ENCODE results near the gene TRIO. TPM values are rescaled to one million over a fixed set of nuclear protein-coding genes. Genes with fewer than 3 reads are reported as not detected.

The TRIO gene
- total and polyA plus RNA-seq, 4 experiments from 2014 or later: 0.09 to 11.5 (median 9.7) TPM; not detected in 1

DNA sequence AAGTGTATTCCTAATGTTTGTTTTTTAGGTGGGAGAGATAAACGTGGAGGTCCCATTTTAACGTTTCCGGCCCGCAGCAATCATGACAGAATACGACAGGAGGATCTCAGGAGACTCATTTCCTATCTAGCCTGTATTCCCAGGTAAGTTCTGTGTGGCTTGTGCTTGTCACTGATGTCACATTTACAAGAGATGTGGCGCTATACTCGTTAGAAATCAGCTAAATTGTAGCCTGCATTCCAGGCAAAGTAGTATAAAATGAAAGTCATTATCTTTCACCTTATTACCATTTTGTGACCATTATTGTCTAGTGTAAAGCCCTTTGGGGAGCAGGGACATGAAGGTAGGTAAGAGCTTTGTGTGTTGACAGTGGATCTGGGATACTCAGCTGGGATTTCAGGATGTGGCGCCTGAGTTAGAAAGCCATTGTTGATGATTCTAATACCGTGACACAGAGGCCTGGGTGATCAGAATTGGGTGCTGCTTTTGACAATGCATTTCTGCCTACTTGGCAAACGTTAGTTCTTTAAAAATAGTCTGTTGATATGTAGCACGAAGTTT is 137.2 kb downstream of the TRIO start:
- intact Hi-C loops (cut with micrococcal nuclease): no loop called here
- no peak for DNase-seq
- peaks cover 9 to 11% of the 10 kb centered on the region in 2 donors for H3K27me3 Mint-ChIP-seq
- no peaks in the 10 kb centered on the region for H3K36me3 ChIP-seq (ENCODE audit: insufficient read depth, low read length)
- no peaks in the 10 kb centered on the region for H3K27me3 ChIP-seq (ENCODE audit: insufficient read depth, low read length)
- peaks cover 0 to 4% (median 2%) of the 10 kb centered on the region in 4 donors for H3K4me1 Mint-ChIP-seq
- no peaks in the 10 kb centered on the region for H3K9me3 Mint-ChIP-seq
- no peak overlapping the region for H3K27ac Mint-ChIP-seq
- H3K27ac ChIP-seq (ENCODE audit: low read depth, low read length): no peak overlapping the region
- no peak overlapping the region for H3K4me3 ChIP-seq (ENCODE audit: low read length in 2 of 2)
- no peaks in the 10 kb centered on the region for H3K9me3 ChIP-seq (ENCODE audit: control insufficient read depth in 1 of 2, low read length in 2 of 2)
- ChIA-PET POLR2A (ENCODE audit: partially characterized antibody) (no interaction called here), CTCF (ENCODE audit: partially characterized antibody) (interaction anchor here (1.0 kb wide), 1 partner anchor 10 kb away, joined by 5 read pairs; no protein-coding TSS in a partner anchor)
- H3K36me3 Mint-ChIP-seq: no peaks in the 10 kb centered on the region
- H3K4me1 ChIP-seq (ENCODE audit: insufficient read depth, low read length): no peaks in the 10 kb centered on the region
- no peak overlapping the region for H3K4me3 Mint-ChIP-seq

DNA sequence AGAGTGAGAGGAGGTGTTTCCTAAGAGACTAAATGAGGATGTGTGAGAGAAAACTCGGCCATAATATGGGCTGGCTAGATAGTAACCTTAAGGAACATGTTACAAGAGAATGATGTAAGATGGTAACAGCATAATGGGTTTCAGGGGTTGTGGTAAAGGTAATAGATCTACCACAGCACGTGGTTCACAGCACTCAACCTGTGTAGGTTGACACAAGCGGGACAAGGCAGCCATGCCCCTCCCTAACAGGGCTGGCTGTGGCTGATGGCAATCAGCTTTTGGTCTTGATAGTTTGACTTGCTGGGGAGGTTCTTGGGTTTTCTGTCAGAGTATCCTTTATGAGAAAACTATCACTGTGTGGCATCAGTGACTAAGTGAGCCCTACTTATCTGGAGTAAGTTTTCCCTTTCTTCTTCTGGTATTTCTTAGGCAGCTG is 138.6 kb downstream of the TRIO start:
- CTCF ChIA-PET (ENCODE audit: partially characterized antibody): no interaction called here
- POLR2A ChIA-PET (ENCODE audit: partially characterized antibody): no interaction called here
- Mint-ChIP-seq H3K27ac (no peak overlapping the region), H3K27me3 (peaks cover 7 to 8% of the 10 kb centered on the region in 2 donors), H3K4me3 (no peak overlapping the region), H3K36me3 (no peaks in the 10 kb centered on the region), H3K4me1 (peaks cover 0 to 4% (median 2%) of the 10 kb centered on the region in 4 donors), H3K9me3 (no peaks in the 10 kb centered on the region)
- H3K4me3 ChIP-seq (ENCODE audit: low read length in 2 of 2): no peak overlapping the region
- H3K27me3 ChIP-seq (ENCODE audit: insufficient read depth, low read length): no peaks in the 10 kb centered on the region
- no peaks in the 10 kb centered on the region for H3K4me1 ChIP-seq (ENCODE audit: insufficient read depth, low read length)
- no peaks in the 10 kb centered on the region for H3K9me3 ChIP-seq (ENCODE audit: control insufficient read depth in 1 of 2, low read length in 2 of 2)
- no peak overlapping the region for H3K27ac ChIP-seq (ENCODE audit: low read depth, low read length)
- H3K36me3 ChIP-seq (ENCODE audit: insufficient read depth, low read length): no peaks in the 10 kb centered on the region
- intact Hi-C loops (cut with micrococcal nuclease): no loop called here
- no peak for DNase-seq

DNA sequence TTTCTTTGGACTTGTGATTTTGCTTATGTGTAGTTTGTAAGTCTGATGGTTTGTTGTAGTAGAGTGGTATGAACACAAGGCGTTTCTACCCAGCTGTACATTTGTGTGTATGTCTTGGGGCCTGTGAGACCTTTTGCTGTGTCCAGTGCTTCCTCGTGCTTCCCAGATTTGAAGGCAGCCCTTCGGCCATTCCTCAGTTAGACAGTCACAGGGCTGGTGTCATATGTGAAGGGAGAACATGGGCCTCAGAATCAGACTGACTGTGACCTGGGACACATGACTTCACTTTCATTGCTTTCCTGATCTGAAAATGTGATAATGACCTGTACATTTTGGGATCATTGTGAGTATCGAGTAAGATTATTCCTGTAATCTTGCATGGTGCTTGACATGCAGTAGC is 140.0 kb downstream of the TRIO start:
- no peaks in the 10 kb centered on the region for H3K4me1 ChIP-seq (ENCODE audit: insufficient read depth, low read length)
- no peaks in the 10 kb centered on the region for H3K9me3 ChIP-seq (ENCODE audit: control insufficient read depth in 1 of 2, low read length in 2 of 2)
- CTCF ChIA-PET (ENCODE audit: partially characterized antibody): no interaction called here
- intact Hi-C loops (cut with micrococcal nuclease): no loop called here
- H3K36me3 ChIP-seq (ENCODE audit: insufficient read depth, low read length): no peaks in the 10 kb centered on the region
- H3K4me3 ChIP-seq (ENCODE audit: low read length in 2 of 2): no peak overlapping the region
- Mint-ChIP-seq H3K9me3 (no peaks in the 10 kb centered on the region), H3K36me3 (no peaks in the 10 kb centered on the region), H3K27me3 (peaks cover 7 to 9% of the 10 kb centered on the region in 2 donors), H3K4me3 (no peak overlapping the region), H3K27ac (no peak overlapping the region), H3K4me1 (no peaks in the 10 kb centered on the region)
- POLR2A ChIA-PET (ENCODE audit: partially characterized antibody): no interaction called here
- H3K27ac ChIP-seq (ENCODE audit: low read depth, low read length): no peak overlapping the region
- no peak for DNase-seq
- H3K27me3 ChIP-seq (ENCODE audit: insufficient read depth, low read length): no peaks in the 10 kb centered on the region

DNA sequence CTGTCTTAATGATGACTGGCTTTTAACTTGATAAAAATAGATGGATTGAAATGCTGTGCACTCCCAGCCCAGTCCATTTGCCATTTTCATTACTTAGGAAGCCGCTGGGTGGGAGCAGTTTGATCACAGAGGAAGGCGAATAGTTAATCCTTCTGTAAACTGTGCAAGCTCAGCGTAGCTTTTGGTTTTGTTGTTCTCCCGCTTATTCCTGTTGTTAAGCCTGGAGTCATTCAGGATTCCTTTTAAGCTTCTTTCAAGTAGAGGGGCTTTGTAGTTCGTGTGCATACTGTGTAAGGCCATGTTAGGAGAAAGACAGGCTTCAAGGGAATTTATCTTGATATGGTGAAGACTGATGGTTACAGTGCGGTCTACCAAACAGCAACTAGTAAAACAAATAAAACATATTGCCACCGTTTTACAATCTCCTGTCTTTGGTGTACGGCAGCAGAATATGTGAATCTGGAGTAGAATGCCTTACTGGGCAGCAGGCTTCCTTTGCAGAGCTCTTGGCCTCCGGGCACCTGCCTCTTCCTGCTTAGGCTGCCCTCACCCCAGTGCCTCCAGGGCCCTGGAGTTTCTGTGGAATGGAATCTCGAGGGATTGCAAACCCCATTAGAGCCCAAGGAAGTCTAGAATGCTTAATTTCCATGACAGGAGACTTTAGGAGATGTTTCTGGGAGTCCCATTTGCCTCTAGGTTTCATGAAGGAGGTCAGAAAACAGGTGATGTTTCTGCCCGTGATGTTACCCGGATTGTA is 141.4 kb downstream of the TRIO start:
- H3K4me3 Mint-ChIP-seq: no peak overlapping the region
- H3K9me3 Mint-ChIP-seq: no peaks in the 10 kb centered on the region
- no peaks in the 10 kb centered on the region for H3K4me1 Mint-ChIP-seq
- CTCF ChIA-PET (ENCODE audit: partially characterized antibody): no interaction called here
- H3K36me3 ChIP-seq (ENCODE audit: insufficient read depth, low read length): no peaks in the 10 kb centered on the region
- no peaks in the 10 kb centered on the region for H3K36me3 Mint-ChIP-seq
- POLR2A ChIA-PET (ENCODE audit: partially characterized antibody): no interaction called here
- H3K27me3 Mint-ChIP-seq: peaks cover 5 to 8% of the 10 kb centered on the region in 2 donors
- H3K9me3 ChIP-seq (ENCODE audit: control insufficient read depth in 1 of 2, low read length in 2 of 2): no peaks in the 10 kb centered on the region
- no peak overlapping the region for H3K4me3 ChIP-seq (ENCODE audit: low read length in 2 of 2)
- H3K4me1 ChIP-seq (ENCODE audit: insufficient read depth, low read length): no peaks in the 10 kb centered on the region
- no peak overlapping the region for H3K27ac Mint-ChIP-seq
- no peaks in the 10 kb centered on the region for H3K27me3 ChIP-seq (ENCODE audit: insufficient read depth, low read length)
- DNase-seq: no peak
- H3K27ac ChIP-seq (ENCODE audit: low read depth, low read length): no peak overlapping the region
- intact Hi-C loops (cut with micrococcal nuclease): no loop called here

DNA sequence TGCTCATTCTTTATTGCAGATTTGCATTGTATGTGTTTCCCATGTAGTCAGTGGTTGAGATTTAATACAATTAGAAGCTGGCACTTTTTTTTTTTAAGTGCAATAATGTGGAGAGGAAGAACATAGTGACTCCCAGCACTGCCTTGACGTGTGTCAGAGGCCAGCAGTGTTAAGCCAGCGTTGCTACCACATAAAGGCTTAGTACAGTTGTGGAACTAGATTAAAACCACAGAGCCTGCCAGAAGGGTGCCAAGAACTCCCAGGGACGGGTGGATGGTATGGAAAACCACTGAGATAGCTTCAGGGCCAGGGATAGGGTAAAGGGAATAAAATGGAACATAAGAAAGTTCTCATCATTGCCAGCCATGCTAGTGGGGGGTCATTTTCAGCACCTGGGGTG is 142.9 kb downstream of the TRIO start:
- Mint-ChIP-seq H3K9me3 (peaks cover 0 to under 1% (median 0%) of the 10 kb centered on the region in 8 donors), H3K27ac (peak overlapping the region in 1 of 7 donors; percentile 3), H3K36me3 (no peaks in the 10 kb centered on the region), H3K27me3 (peaks cover 5 to 8% of the 10 kb centered on the region in 2 donors), H3K4me1 (no peaks in the 10 kb centered on the region), H3K4me3 (no peak overlapping the region)
- Histone ChIP-seq H3K4me1 (ENCODE audit: insufficient read depth, low read length) (no peaks in the 10 kb centered on the region), H3K36me3 (ENCODE audit: insufficient read depth, low read length) (no peaks in the 10 kb centered on the region), H3K27ac (ENCODE audit: low read depth, low read length) (no peak overlapping the region), H3K9me3 (ENCODE audit: control insufficient read depth in 1 of 2, low read length in 2 of 2) (no peaks in the 10 kb centered on the region), H3K27me3 (ENCODE audit: insufficient read depth, low read length) (no peaks in the 10 kb centered on the region), H3K4me3 (ENCODE audit: low read length in 2 of 2) (no peak overlapping the region)
- intact Hi-C loops (cut with micrococcal nuclease): no loop called here
- no peak for DNase-seq
- CTCF ChIA-PET (ENCODE audit: partially characterized antibody): no interaction called here
- POLR2A ChIA-PET (ENCODE audit: partially characterized antibody): no interaction called here

DNA sequence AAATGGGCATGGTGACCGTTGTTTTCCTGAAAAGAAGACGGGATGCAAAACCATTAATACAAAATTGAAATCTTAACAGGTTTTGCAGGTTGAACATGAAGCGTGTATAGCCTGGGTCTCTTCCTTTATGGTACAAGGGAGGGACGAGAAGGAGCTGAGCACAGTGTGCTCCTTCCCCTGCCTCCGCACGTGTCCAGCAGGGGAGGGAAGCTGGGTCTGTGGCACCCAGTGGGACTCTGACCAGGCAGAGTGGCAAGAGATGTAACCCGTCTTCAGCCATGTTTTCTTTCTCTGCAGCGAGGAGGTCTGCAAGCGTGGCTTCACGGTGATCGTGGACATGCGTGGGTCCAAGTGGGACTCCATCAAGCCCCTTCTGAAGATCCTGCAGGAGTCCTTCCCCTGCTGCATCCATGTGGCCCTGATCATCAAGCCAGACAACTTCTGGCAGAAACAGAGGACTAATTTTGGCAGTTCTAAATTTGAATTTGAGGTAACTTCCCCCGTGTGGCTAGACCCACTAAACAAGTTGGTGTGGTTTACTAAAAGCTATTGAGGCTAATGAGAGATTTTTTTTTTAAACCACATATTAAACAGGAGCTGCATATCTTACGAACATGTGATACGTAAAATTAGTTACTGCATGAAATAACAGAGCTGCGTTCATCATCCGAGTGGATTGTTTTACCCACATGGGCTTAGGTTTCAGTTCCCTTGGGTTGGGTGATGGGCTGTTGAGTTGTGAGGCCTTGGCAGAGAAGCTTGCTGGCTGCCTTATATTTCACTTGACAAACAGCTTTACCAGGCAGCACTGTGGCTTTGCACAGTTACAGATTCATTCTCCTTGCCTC is 143.7 kb downstream of the TRIO start:
- Histone ChIP-seq H3K4me3 (ENCODE audit: low read length in 2 of 2) (no peak overlapping the region), H3K4me1 (ENCODE audit: insufficient read depth, low read length) (no peaks in the 10 kb centered on the region), H3K36me3 (ENCODE audit: insufficient read depth, low read length) (no peaks in the 10 kb centered on the region), H3K9me3 (ENCODE audit: control insufficient read depth in 1 of 2, low read length in 2 of 2) (no peaks in the 10 kb centered on the region), H3K27ac (ENCODE audit: low read depth, low read length) (no peak overlapping the region), H3K27me3 (ENCODE audit: insufficient read depth, low read length) (no peaks in the 10 kb centered on the region)
- H3K9me3 Mint-ChIP-seq: peaks cover 0 to 2% (median 0%) of the 10 kb centered on the region in 8 donors
- CTCF ChIA-PET (ENCODE audit: partially characterized antibody): no interaction called here
- no peaks in the 10 kb centered on the region for H3K36me3 Mint-ChIP-seq
- intact Hi-C loops (cut with micrococcal nuclease): no loop called here
- no peaks in the 10 kb centered on the region for H3K4me1 Mint-ChIP-seq
- peaks cover 5 to 8% of the 10 kb centered on the region in 2 donors for H3K27me3 Mint-ChIP-seq
- no peak overlapping the region for H3K4me3 Mint-ChIP-seq
- no peak for DNase-seq
- no peak overlapping the region for H3K27ac Mint-ChIP-seq
- POLR2A ChIA-PET (ENCODE audit: partially characterized antibody): no interaction called here

Data from CD4-positive, alpha-beta memory T cell (primary cell).